AG04450 (cell line): ENCODE data around the gene MYRFL. TPM values are rescaled to one million over a fixed set of nuclear protein-coding genes. Genes with fewer than 3 reads are reported as not detected.

Source experiments
- CTCF ChIA-PET: fragments of 300-600, 350-600 bp; formaldehyde crosslinking; extraction: SDS; loops from one replicate; lab custom pipeline; 2022; ENCODE audit warnings: antibody characterized with exemption, inconsistent platforms; lab: Charles Lee
- POLR2A ChIA-PET: fragments of 350-600 bp; formaldehyde crosslinking; extraction: SDS; loops from one replicate; lab custom pipeline; 2021; ENCODE audit warnings: antibody characterized with exemption, inconsistent platforms; lab: Yijun Ruan, JAX
- DNase-seq: peaks from one replicate; pipeline ENCODE4 v3.0.0-alpha.2; 2011; ENCODE audit warnings: low read depth, low spot score
- H3K27ac ChIP-seq: one replicate; pipeline ENCODE4 v1.5.1; 2012; ENCODE audit warnings: low read depth, low read length, control low read depth
- H3K27me3 ChIP-seq: one replicate; pipeline ENCODE4 v1.6.0; 2012; ENCODE audit warnings: low read length; ENCODE audit not compliant: control insufficient read depth, insufficient read depth
- H3K4me3 ChIP-seq: 2 replicates; pipeline ENCODE4 v1.5.1; 2011; ENCODE audit warnings: mild to moderate bottlenecking, low read depth, low read length, control low read depth
- H3K9me3 ChIP-seq: 2 replicates; pipeline ENCODE4 v1.5.1; 2012; ENCODE audit warnings: low read length; ENCODE audit not compliant: control insufficient read depth, insufficient read depth
- polyA plus RNA-seq: library from polyadenylated mRNA; depleted of rRNA; stranded (reverse); fragments of >200 nt; gene quantifications from 2 replicates; pipeline ENCODE4 v1.2.3, GENCODE V29; 2011
- TF ChIP-seq, protein P1 (sequence below): IDR thresholded peaks from 2 replicates; pipeline ENCODE4 v1.5.1; 2011; ENCODE audit warnings: low read depth, low read length, control low read depth, inconsistent platforms

MYRFL gene
- polyA plus RNA-seq, 1 experiment = not detected

DNA sequence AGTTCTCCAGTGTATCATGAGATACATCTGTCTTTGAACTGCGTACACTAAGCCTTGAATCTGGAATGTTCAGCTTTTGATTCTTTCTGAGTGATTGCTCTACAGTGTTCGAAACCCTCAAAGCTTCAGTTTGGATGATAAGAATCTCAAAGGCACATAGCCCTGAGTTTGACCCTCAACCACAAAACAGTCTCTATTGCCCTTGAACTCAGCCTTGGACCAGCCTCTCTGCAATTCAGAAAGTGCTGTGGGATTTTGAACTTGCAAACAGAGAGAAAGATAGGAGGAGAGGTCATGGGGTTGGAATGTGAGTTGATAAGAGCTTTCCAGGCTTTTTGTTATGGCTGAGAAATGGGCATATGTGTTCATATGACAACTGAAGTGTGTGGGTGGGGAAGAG lies 100.3 kb downstream of the MYRFL start:
- no peaks in the 10 kb centered on the region for H3K9me3 ChIP-seq
- H3K27me3 ChIP-seq = no peaks in the 10 kb centered on the region
- DNase-seq = no peak
- no peak overlapping the region for H3K27ac ChIP-seq
- ChIA-PET CTCF (no interaction called here), POLR2A (no interaction called here)
- H3K4me3 ChIP-seq = no peak overlapping the region
- TF ChIP-seq, protein P1, sequence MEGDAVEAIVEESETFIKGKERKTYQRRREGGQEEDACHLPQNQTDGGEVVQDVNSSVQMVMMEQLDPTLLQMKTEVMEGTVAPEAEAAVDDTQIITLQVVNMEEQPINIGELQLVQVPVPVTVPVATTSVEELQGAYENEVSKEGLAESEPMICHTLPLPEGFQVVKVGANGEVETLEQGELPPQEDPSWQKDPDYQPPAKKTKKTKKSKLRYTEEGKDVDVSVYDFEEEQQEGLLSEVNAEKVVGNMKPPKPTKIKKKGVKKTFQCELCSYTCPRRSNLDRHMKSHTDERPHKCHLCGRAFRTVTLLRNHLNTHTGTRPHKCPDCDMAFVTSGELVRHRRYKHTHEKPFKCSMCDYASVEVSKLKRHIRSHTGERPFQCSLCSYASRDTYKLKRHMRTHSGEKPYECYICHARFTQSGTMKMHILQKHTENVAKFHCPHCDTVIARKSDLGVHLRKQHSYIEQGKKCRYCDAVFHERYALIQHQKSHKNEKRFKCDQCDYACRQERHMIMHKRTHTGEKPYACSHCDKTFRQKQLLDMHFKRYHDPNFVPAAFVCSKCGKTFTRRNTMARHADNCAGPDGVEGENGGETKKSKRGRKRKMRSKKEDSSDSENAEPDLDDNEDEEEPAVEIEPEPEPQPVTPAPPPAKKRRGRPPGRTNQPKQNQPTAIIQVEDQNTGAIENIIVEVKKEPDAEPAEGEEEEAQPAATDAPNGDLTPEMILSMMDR = no peak

DNA sequence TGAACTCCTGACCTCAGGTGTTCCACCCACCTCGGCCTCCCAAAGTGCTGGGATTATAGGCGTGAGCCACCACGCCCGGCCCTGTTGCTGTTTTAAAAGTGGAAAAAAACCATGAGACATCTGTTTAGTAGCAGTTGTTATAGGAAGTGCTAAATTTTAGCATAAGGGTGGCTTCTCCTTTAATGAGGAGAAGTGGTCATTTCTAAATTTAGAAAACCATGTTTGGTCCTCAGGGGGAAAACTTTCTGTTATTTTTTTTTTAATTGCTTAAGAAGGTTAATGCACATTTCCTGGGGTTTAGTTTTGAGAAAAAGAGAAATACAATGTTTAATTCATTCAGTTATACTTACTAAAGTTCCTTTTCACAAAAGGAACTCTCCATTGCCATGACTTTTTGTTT lies 102.1 kb downstream of the MYRFL start:
- ChIA-PET POLR2A (no interaction called here), CTCF (no interaction called here)
- Histone ChIP-seq H3K4me3 (no peak overlapping the region), H3K27me3 (no peaks in the 10 kb centered on the region), H3K27ac (no peak overlapping the region), H3K9me3 (no peaks in the 10 kb centered on the region)
- DNase-seq = no peak
- TF ChIP-seq, protein P1 = no peak

DNA sequence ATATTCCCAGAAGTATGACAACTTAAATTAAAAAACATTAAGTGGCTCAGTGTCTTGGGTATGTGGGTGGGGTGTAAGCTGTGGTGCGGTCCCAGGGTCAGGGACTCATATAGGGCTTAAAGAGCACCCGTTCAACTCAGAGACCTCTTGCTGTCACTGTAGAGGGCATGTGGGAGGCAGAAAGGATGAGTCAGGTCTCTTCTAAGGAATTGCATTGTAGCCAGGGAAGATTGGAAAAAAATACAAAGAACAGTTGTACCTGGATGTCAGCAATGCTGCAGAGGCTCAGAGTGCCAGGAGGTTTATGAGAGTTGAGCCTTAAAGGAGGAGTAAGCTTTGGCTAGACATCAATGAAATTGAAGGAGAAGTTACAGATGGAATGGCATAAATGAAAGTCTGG lies 104.1 kb downstream of the MYRFL start:
- TF ChIP-seq, protein P1 = no peak
- no peaks in the 10 kb centered on the region for H3K27me3 ChIP-seq
- no peak overlapping the region for H3K27ac ChIP-seq
- ChIA-PET POLR2A (no interaction called here), CTCF (interaction anchor here (1.1 to 1.3 kb wide), 2 partner anchors 28 to 29 kb away, joined by 3 to 4 read pairs; no protein-coding TSS in a partner anchor)
- no peaks in the 10 kb centered on the region for H3K9me3 ChIP-seq
- no peak overlapping the region for H3K4me3 ChIP-seq
- no peak for DNase-seq

DNA sequence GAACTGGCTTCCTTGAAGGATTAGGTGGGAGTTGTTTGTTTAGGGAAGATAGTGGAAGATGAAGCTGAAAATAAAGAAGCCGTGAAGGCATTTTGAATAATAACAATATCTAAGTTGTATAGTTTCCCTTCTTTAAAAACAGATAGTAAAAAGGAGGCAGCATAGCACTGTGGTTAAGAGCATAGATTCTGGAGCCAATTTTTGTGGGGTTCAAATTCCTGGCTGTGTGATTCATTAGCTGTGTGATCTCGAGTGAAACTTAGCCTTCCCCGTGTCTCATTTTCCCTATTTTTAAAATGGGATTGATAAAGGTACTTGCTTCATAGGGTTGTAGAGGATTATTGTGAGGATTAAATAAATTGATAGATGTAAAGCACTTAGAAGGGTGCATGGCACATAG lies 104.5 kb downstream of the MYRFL start:
- Histone ChIP-seq H3K4me3 (no peak overlapping the region), H3K9me3 (no peaks in the 10 kb centered on the region), H3K27ac (no peak overlapping the region), H3K27me3 (no peaks in the 10 kb centered on the region)
- ChIA-PET POLR2A (interaction anchor here (0.7 kb wide), 1 partner anchor 237 kb away, joined by 3 read pairs; no protein-coding TSS in a partner anchor), CTCF (interaction anchor here (1.2 to 1.3 kb wide), 2 partner anchors 28 to 50 kb away, joined by 4 read pairs; no protein-coding TSS in a partner anchor)
- DNase-seq = no peak
- TF ChIP-seq, protein P1 = no peak

DNA sequence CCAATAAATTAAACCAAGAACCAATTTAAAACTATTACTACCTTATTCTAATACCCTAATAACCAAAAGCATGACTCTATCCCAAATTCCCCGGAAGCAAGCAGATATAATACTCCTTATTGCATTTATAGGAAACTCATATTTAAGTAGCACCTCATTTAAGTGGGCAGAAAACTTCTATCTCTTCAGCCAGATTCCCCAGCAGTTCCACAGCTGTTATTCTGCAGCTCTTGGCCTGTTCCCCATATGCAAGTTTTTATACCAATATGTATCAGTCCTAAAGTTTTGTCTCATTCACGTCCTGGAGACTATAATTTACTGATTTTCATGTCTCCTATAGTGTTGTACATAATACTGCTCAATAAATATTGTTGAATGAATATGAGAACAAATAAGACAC lies 106.5 kb downstream of the MYRFL start:
- POLR2A ChIA-PET = no interaction called here
- no peaks in the 10 kb centered on the region for H3K9me3 ChIP-seq
- CTCF ChIA-PET = no interaction called here
- no peak overlapping the region for H3K4me3 ChIP-seq
- no peak for DNase-seq
- TF ChIP-seq, protein P1 = no peak
- H3K27ac ChIP-seq = no peak overlapping the region
- no peaks in the 10 kb centered on the region for H3K27me3 ChIP-seq
